Esophagus mucosa (tissue), 1 donor: Measurements from ENCODE around the gene HSPA2. TPM values are rescaled to one million over a fixed set of nuclear protein-coding genes. Genes with fewer than 3 reads are reported as not detected.
A peak's percentile ranks its signal among the peaks of the same experiment; 100 is the strongest.

ENCODE experiments used
- ATAC-seq: fragments of 200-7000 bp; cut with Tn5 transposase; one replicate; pipeline ENCODE4 v1.9.1; 2020
- total RNA-seq: library from RNA; stranded (reverse); gene quantifications from one replicate; pipeline ENCODE4 v1.2.4, GENCODE V29; 2023
- donor health status: DM: yes; HTN: yes; CAD: no.

HSPA2 gene
- 14.0 TPM for total RNA-seq

DNA sequence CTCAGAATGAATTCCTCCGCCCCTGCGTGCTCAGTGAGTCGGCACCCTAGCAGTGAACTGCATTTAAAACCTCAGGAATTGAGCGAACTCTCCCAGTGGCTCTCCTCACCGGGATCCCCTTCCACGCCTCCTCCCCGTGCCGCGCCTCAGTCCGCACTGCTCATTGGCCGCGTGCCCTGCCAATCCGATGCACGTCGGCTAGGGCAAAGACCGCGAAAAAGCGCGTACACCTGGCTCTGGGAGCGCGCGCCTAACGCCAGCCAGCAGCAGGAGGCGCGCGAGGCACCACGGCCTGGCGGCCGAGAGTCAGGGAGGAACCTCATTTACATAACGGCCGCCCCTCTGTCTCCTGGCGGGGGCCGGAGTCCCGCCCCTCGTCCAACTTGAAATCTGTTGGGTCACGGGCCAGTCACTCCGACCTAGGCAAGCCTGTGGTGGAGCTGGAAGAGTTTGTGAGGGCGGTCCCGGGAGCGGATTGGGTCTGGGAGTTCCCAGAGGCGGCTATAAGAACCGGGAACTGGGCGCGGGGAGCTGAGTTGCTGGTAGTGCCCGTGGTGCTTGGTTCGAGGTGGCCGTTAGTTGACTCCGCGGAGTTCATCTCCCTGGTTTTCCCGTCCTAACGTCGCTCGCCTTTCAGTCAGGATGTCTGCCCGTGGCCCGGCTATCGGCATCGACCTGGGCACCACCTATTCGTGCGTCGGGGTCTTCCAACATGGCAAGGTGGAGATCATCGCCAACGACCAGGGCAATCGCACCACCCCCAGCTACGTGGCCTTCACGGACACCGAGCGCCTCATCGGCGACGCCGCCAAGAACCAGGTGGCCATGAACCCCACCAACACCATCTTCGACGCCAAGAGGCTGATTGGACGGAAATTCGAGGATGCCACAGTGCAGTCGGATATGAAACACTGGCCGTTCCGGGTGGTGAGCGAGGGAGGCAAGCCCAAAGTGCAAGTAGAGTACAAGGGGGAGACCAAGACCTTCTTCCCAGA is at the start of gene HSPA2:
TSS of gene HSPA2 (plus strand) at position 534 of the 995 bp plus-strand sequence. CDS start at position 643, 109 bp downstream.
- peak; percentile 97 for ATAC-seq

- ATAC-seq, result no peak
These were observed 48.9 kb upstream of the HSPA2 start for GRCh38 chr14:64491637-64492036.

GRCh38 chr14:64493455-64493854 is 47.1 kb upstream of the HSPA2 start:
- no peak for ATAC-seq

GRCh38 chr14:64495252-64495651 is 45.3 kb upstream of the HSPA2 start:
- ATAC-seq, result no peak

- no peak for ATAC-seq
These were observed 43.8 kb upstream of the HSPA2 start for GRCh38 chr14:64496764-64497163.

- no peak for ATAC-seq
These were observed 40.5 kb upstream of the HSPA2 start for GRCh38 chr14:64500088-64500487.

DNA sequence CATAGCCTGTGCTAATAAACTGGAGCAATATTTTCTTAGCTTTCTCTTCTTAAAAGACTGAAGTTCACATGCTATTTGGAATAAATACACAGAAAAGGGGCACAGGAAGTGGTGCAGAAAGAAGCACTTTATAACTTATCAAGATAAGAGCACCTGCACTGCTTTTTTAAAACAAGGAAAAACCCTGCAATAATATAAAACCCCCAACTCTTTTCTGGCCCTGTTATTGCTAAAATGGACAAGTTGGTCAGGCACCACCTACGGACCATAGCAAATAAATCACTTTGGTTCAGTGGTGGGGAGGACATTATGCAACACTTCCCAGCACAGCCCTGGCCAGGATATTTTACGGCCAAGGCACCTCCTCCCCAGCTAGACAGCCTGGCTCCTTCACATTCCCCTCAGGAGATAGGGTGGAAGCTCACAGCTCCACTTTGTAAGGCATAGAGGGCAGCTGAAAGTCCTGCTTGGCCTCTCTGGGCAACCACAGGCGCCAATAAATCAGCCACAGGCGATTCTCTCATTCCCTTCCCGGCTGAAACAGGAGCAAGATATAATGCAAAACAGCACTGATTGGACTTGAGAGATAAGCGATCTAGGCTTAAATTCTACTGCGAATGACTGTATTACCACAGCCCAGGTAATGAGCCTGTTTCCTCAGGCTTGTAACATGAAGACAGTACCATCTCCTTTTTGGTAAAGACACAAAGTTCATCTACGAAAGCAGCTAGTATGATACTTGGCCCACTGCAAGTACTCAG is 39.0 kb upstream of the HSPA2 start:
- no peak for ATAC-seq

GRCh38 chr14:64502456-64502855 is 38.1 kb upstream of the HSPA2 start:
- no peak for ATAC-seq

GRCh38 chr14:64502887-64503433 is 37.6 kb upstream of the HSPA2 start:
- peak; percentile 34 for ATAC-seq

- peak; percentile 87 for ATAC-seq
These were observed 36.9 kb upstream of the HSPA2 start, which contains the start of gene ZBTB25 for GRCh38 chr14:64503434-64504309. Gene ZBTB25, minus strand, starts transcription at chr14:64503838. Its CDS starts 13,305 bp downstream, at chr14:64490533.

- peak; percentile 70 for ATAC-seq
These were observed 36.1 kb upstream of the HSPA2 start, which contains the start of gene ZBTB1 for GRCh38 chr14:64504310-64504896. Gene ZBTB1, plus strand, starts transcription at chr14:64504770. Its CDS starts 16,735 bp downstream, at chr14:64521505.

GRCh38 chr14:64504897-64505794 is 35.4 kb upstream of the HSPA2 start:
- peak; percentile 56 for ATAC-seq

- no peak for ATAC-seq
These were observed 33.8 kb upstream of the HSPA2 start for GRCh38 chr14:64506721-64507120.

DNA sequence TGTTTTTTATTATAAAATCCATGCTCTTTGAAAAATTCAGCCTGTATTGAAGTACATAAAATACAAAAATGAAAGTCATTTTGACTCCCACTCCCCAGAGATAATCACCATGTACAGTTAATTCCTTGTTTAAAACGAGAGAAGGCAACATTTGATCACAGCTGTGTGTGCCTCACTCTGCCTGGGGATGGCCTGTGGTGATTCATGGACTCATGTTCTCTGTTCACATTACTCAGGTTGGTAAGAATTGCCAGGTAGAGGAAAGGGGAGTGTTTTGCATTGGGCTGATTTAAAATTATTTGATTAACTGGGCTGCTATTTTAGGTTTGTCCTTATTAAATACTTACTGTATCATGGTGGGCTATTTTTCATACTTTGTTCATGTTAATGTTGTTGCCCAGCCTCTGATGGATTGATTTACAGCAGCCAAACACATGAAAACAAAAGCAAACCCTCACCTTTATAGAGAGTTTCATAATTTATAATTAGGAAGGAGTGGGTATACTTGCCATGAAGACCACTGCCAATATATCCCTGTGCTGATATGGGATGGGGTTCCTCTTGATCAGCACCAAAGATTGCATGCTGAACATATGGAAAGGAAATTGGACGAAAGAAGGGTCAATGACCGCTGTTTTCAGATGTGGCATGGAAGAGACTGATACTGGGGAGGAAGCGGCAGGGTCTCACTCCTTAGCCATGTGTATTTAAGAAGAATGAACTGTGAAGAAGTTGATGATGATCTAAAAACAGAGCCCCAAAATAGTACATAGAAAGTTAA is 33.0 kb upstream of the HSPA2 start:
- no peak for ATAC-seq

DNA sequence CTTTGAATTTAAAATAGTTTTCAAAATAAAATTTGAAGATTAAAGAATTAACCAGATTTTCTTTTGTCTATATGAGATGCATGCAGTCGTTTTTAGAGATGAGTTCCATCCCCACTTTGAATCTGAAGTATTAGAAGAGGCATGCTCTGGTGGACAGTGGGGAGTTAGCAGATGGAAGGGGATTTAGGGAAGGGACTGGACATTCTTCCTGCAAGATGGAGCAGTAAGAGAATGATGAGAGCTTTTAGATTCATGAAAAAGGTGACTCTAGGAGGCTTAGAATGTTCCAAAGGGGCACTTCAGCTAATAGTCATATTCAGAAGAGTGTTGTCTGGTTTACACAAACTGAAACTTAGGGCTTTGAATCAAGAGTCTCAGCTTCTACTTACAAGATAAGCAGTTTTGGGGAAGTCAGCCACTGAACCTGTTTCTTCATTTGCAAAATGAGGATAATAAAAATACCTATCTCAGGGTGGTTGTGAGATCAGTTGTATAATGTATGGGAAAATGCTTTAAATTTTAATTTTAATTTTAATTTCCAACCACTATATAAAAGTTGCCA is 32.2 kb upstream of the HSPA2 start:
- no peak for ATAC-seq

DNA sequence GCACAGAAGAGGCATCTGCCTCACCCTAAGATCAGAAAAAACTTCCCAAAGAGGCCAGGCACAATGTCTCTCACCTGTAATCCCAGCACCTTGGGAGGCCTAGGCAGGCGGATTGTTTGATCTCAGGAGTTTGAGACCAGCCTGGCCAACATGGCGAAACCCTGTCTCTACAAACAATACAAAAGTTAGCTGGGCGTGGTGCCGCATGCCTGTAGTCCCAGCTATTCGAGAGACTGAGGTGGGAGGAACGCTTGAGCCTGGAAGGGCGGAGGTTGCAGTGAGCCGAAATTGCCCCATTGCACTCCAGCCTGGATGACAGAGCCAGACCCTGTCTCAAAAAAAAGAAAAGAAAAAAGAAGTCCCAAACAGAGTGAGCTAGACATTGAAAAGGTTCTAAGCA is 31.5 kb upstream of the HSPA2 start:
- ATAC-seq, result no peak

GRCh38 chr14:64510825-64511671 is 29.5 kb upstream of the HSPA2 start:
- ATAC-seq, result peak; percentile 61

- ATAC-seq, result no peak
These were observed 27.3 kb upstream of the HSPA2 start for GRCh38 chr14:64513271-64513670.
